MCF 10A (cell line): ENCODE data around the gene TEC. TPM values are rescaled to one million over a fixed set of nuclear protein-coding genes. Genes with fewer than 3 reads are reported as not detected.

Source experiments
- BruUV-seq: library from RNA; stranded (reverse); fragments of 400-500 nt; replicated peaks from 2 replicates; lab custom pipeline; 2021; lab: Mats Ljungman, UMichigan
- CTCF ChIA-PET: fragments of 300-600 bp; sonication (Branson Sonifier 250); formaldehyde crosslinking; extraction: SDS; loops from one replicate; lab custom pipeline; 2021; ENCODE audit warnings: antibody characterized with exemption, inconsistent platforms; lab: Yijun Ruan, JAX
- POLR2A ChIA-PET: fragments of 300-600, 350-650 bp; sonication (Branson Sonifier 250); formaldehyde crosslinking; extraction: SDS; loops from one replicate; lab custom pipeline; 2020; ENCODE audit warnings: antibody characterized with exemption, inconsistent platforms; lab: Yijun Ruan, JAX
- DNase-seq: peaks from one replicate; pipeline ENCODE4 v3.0.0-alpha.2; 2018; ENCODE audit not compliant: unreplicated experiment
- H3K27ac Mint-ChIP-seq: one replicate; pipeline ENCODE4 v1.8.0; 2022; ENCODE audit warnings: mild to moderate bottlenecking, low read depth, mixed read lengths; ENCODE audit not compliant: unreplicated experiment
- H3K27me3 Mint-ChIP-seq: one replicate; pipeline ENCODE4 v1.8.0; 2022; ENCODE audit warnings: mixed read lengths; ENCODE audit not compliant: insufficient read depth, unreplicated experiment
- H3K36me3 Mint-ChIP-seq: one replicate; pipeline ENCODE4 v1.8.0; 2022; ENCODE audit warnings: mild to moderate bottlenecking, moderate library complexity, mixed read lengths; ENCODE audit not compliant: insufficient read depth, unreplicated experiment
- H3K4me1 Mint-ChIP-seq: one replicate; pipeline ENCODE4 v1.8.0; 2022; ENCODE audit warnings: mixed read lengths; ENCODE audit not compliant: insufficient read depth, unreplicated experiment
- H3K4me3 Mint-ChIP-seq: one replicate; pipeline ENCODE4 v1.8.0; 2022; ENCODE audit warnings: mild to moderate bottlenecking, moderate library complexity, mixed read lengths; ENCODE audit not compliant: unreplicated experiment
- H3K9me3 Mint-ChIP-seq: one replicate; pipeline ENCODE4 v1.8.0; 2022; ENCODE audit warnings: mixed read lengths; ENCODE audit not compliant: unreplicated experiment
- CTCF ChIP-seq: fragments of 200-600 bp; IDR thresholded peaks from one replicate; pipeline ENCODE4 v1.8.0; 2022; ENCODE audit warnings: antibody characterized with exemption, mild to moderate bottlenecking; ENCODE audit not compliant: unreplicated experiment
- intact Hi-C: fragments of 100-400 bp; cut with micrococcal nuclease; formaldehyde crosslinking; loops from 2 replicates; pipeline ENCODE4 v1.14.1; 2022
- total RNA-seq: library from RNA; stranded (reverse); gene quantifications from 2 replicates; pipeline ENCODE4 v1.2.3, GENCODE V29; 2022

TEC gene
- total RNA-seq, 1 experiment from 2014 or later = 1.1 TPM

- H3K27me3 Mint-ChIP-seq = no peaks in the 10 kb centered on the region
- DNase-seq = no peak
Observed at GRCh38 chr4:48267574-48267973, 2.1 kb downstream of the TEC start.

GRCh38 chr4:48266781-48267180 is 2.9 kb downstream of the TEC start:
- no TSS peak for BruUV-seq
- intact Hi-C loops = no loop called here
- Mint-ChIP-seq H3K4me1 (no peaks in the 10 kb centered on the region), H3K4me3 (no peak overlapping the region), H3K9me3 (no peaks in the 10 kb centered on the region), H3K27ac (no peak overlapping the region), H3K27me3 (no peaks in the 10 kb centered on the region), H3K36me3 (no peaks in the 10 kb centered on the region)
- DNase-seq = no peak
- TF ChIP-seq CTCF = no peak
- POLR2A ChIA-PET = interaction anchor here (0.6 to 1.0 kb wide), 2 partner anchors 12 to 23 kb away, joined by 3 to 4 read pairs; no protein-coding TSS in a partner anchor
- CTCF ChIA-PET = interaction anchor here (0.7 to 2.2 kb wide), 3 partner anchors 9 to 12 kb away, joined by 3 to 6 read pairs (median 4); no protein-coding TSS in a partner anchor

More at GRCh38 chr4:48267574-48267973, 2.1 kb downstream of the TEC start:
- no peak for TF ChIP-seq CTCF
- BruUV-seq = no TSS peak
- no peak overlapping the region for H3K4me3 Mint-ChIP-seq
- no peak overlapping the region for H3K27ac Mint-ChIP-seq
- no peaks in the 10 kb centered on the region for H3K4me1 Mint-ChIP-seq
- no peaks in the 10 kb centered on the region for H3K9me3 Mint-ChIP-seq
- CTCF ChIA-PET = interaction anchor here (1.0 to 2.2 kb wide), 2 partner anchors 8 to 10 kb away, joined by 4 to 6 read pairs; no protein-coding TSS in a partner anchor
- intact Hi-C loops = no loop called here
- H3K36me3 Mint-ChIP-seq = no peaks in the 10 kb centered on the region
- POLR2A ChIA-PET = no interaction called here

GRCh38 chr4:48262926-48263325 is 6.7 kb downstream of the TEC start:
- TF ChIP-seq CTCF = no peak
- no TSS peak for BruUV-seq
- Mint-ChIP-seq H3K27ac (no peak overlapping the region), H3K9me3 (no peaks in the 10 kb centered on the region), H3K4me1 (no peaks in the 10 kb centered on the region), H3K4me3 (no peak overlapping the region), H3K36me3 (no peaks in the 10 kb centered on the region), H3K27me3 (no peaks in the 10 kb centered on the region)
- ChIA-PET CTCF (no interaction called here), POLR2A (no interaction called here)
- intact Hi-C loops = no loop called here
- DNase-seq = no peak

- Mint-ChIP-seq H3K9me3 (no peaks in the 10 kb centered on the region), H3K27me3 (no peaks in the 10 kb centered on the region), H3K4me1 (no peaks in the 10 kb centered on the region), H3K4me3 (no peak overlapping the region), H3K36me3 (no peaks in the 10 kb centered on the region), H3K27ac (no peak overlapping the region)
- no peak for TF ChIP-seq CTCF
- POLR2A ChIA-PET = no interaction called here
- intact Hi-C loops = no loop called here
- CTCF ChIA-PET = no interaction called here
- BruUV-seq = no TSS peak
- DNase-seq = no peak
Observed at GRCh38 chr4:48262484-48262883, 7.2 kb downstream of the TEC start.
